ENCODE data around the gene SCYL1.
"Not testable (repeated sequence)": the region's sequence is repeated elsewhere in the genome, so short reads cannot be mapped to it uniquely, and the experiment has no call there.

- not testable (repeated sequence) for TF ChIP-seq SPI1 (IDR thresholded peaks at IDR 0.05; ENCODE audit: low read depth, low read length); POLR2A (IDR thresholded peaks at IDR 0.05; ENCODE audit: low read depth, low read length); POLR2AphosphoS5 (IDR thresholded peaks at IDR 0.05; ENCODE audit: low read depth, low read length); PAX5 (IDR thresholded peaks at IDR 0.05; ENCODE audit: insufficient read depth, low read length, severe bottlenecking); TAF1 (IDR thresholded peaks at IDR 0.05; ENCODE audit: low read depth, low read length); POU2F2 (IDR thresholded peaks at IDR 0.05; ENCODE audit: low read depth, low read length)
Observed at GRCh38 chr11:65521777-65522521, 2.9 kb upstream of the SCYL1 start.
